ENCODE results near the gene SLC2A10. TPM values are rescaled to one million over a fixed set of nuclear protein-coding genes. Genes with fewer than 3 reads are reported as not detected.

The SLC2A10 gene
- total and polyA plus RNA-seq, 2 donors (not counting 3 experiments of a cell fraction or from before 2014, with no cell fraction given): 11.2 to 13.6 TPM

DNA sequence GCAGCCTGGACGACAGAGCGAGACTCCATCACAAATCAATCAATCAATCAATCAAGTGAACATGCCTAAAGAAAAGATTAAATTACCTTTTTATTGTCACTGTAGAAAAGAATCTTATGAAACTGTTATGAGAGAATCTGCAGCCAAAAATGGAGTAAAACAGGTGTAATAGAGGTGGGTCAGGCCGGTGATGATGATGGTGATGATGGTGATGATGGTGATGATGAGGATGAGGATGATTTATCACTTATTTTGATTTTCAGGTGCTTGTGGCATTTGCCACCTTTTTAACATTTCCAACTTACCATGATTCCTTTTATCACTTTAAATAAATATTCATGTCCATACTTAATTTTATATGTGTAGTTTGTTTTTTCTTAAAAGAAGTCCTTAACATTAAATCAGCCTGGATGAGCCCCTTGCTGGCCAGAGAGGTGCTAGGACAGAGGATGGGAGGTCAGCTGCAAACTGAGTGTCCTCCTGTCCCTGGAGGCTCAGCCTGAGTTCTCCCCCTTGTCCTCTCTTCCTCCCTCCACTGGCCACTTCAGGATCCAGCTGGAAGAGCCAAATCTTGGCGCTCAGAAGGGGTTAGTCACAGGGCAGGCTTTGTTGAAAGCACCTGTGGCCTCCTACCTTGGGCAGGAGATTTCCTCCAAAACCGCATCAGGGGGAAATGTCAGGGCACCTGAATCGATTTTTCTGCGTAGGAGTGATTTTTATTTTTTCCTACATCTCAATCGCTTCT, 32.6 kb downstream of the SLC2A10 start:
- DNase-seq (ENCODE audit: low read depth, low spot score) (no peak), FAIRE-seq (no peak)
- no peaks in the 10 kb centered on the region for H3K4me1 ChIP-seq (ENCODE audit: control insufficient read depth, extremely low read depth, insufficient read depth, low read length)
- no peaks in the 10 kb centered on the region for H3K9me1 ChIP-seq (replicated peaks; ENCODE audit: control insufficient read depth, extremely low read depth, insufficient read depth, low read length)
- intact Hi-C loops (cut with micrococcal nuclease) (no loop called here), dilution Hi-C loops (cut with MboI; ENCODE audit: extremely low pct_ligation_motif_present, low sequenced_read_pairs) (no loop called here)
- no peak overlapping the region for H2AFZ ChIP-seq (ENCODE audit: low read depth, low read length)
- no peaks in the 10 kb centered on the region for H3K36me3 ChIP-seq (ENCODE audit: control insufficient read depth in 2 of 2, extremely low read depth in 1 of 2, insufficient read depth in 2 of 2, low read length in 2 of 2)
- H3K9ac ChIP-seq (replicated peaks; ENCODE audit: extremely low read depth, insufficient read depth, low read length): no peak overlapping the region
- no peak overlapping the region for H3K4me2 ChIP-seq (ENCODE audit: insufficient read depth, low read length)
- H3K79me2 ChIP-seq (ENCODE audit: control insufficient read depth, insufficient read depth, low read length): no peaks in the 10 kb centered on the region
- H3K27ac ChIP-seq (ENCODE audit: insufficient read depth, low read depth, low read length): no peak overlapping the region
- no peaks in the 10 kb centered on the region for H4K20me1 ChIP-seq (replicated peaks; ENCODE audit: control insufficient read depth, extremely low read depth, insufficient read depth, low read length)
- BruUV-seq (replicated peaks): no TSS peak
- ChIA-PET POLR2A (no interaction called here), CTCF (no interaction called here)
- H3K27me3 ChIP-seq (ENCODE audit: control insufficient read depth in 2 of 2, insufficient read depth in 2 of 2, low read length in 2 of 2): peaks cover 2 to 5% of the 10 kb centered on the region in 2 experiments
- H3K9me3 ChIP-seq (replicated peaks; ENCODE audit: control insufficient read depth, insufficient read depth, low read length): no peaks in the 10 kb centered on the region
- TF ChIP-seq, protein P1, sequence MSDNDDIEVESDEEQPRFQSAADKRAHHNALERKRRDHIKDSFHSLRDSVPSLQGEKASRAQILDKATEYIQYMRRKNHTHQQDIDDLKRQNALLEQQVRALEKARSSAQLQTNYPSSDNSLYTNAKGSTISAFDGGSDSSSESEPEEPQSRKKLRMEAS (IDR thresholded peaks at IDR 0.05; ENCODE audit: insufficient read depth, insufficient read length): no peak
- TF ChIP-seq POLR2A (IDR thresholded peaks at IDR 0.05; ENCODE audit: low read depth, low read length) (no peak), GATA2 (IDR thresholded peaks at IDR 0.05; ENCODE audit: insufficient read depth, insufficient read length, low read depth, low read length) (no peak), EZH2 (IDR thresholded peaks at IDR 0.05; ENCODE audit: borderline replicate concordance, low read depth, low read length, severe bottlenecking) (no peak), MYC (IDR thresholded peaks at IDR 0.05; ENCODE audit: low read depth, low read length) (no peak)
- no peak overlapping the region for H3K4me3 ChIP-seq (replicated peaks in 1 of 3; ENCODE audit: insufficient read depth in 1 of 3, low read depth in 1 of 3, low read length in 3 of 3)

DNA sequence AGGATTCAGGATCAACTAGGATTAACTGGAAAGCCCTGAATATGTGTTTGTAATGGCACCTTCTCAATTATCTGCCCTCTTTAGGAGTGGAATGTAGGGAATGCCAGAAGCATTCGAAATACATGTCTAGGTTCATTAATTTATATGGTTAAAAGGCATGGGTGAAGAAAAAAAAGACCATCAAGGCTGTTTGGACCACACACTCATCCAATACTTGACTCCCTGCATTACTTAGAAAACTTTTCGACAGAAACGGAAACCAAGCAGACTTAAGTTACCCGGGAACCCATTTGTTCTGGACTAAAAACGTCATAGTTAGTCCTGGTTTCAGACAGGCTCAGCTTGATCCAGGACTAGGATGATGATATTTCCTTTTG, 33.2 kb downstream of the SLC2A10 start:
- CTCF ChIA-PET: no interaction called here

More for the DNA sequence above, 33.2 kb downstream of the SLC2A10 start:
- Histone ChIP-seq H3K9me1 (replicated peaks; ENCODE audit: control insufficient read depth, extremely low read depth, insufficient read depth, low read length) (no peaks in the 10 kb centered on the region), H3K4me2 (ENCODE audit: insufficient read depth, low read length) (no peak overlapping the region), H3K9ac (replicated peaks; ENCODE audit: extremely low read depth, insufficient read depth, low read length) (no peak overlapping the region), H2AFZ (ENCODE audit: low read depth, low read length) (no peak overlapping the region), H3K36me3 (ENCODE audit: control insufficient read depth in 2 of 2, extremely low read depth in 1 of 2, insufficient read depth in 2 of 2, low read length in 2 of 2) (no peaks in the 10 kb centered on the region), H3K4me3 (replicated peaks in 1 of 3; ENCODE audit: insufficient read depth in 1 of 3, low read depth in 1 of 3, low read length in 3 of 3) (no peak overlapping the region), H3K27ac (ENCODE audit: insufficient read depth, low read depth, low read length) (no peak overlapping the region), H3K79me2 (ENCODE audit: control insufficient read depth, insufficient read depth, low read length) (no peaks in the 10 kb centered on the region), H4K20me1 (replicated peaks; ENCODE audit: control insufficient read depth, extremely low read depth, insufficient read depth, low read length) (no peaks in the 10 kb centered on the region), H3K4me1 (ENCODE audit: control insufficient read depth, extremely low read depth, insufficient read depth, low read length) (no peaks in the 10 kb centered on the region), H3K9me3 (replicated peaks; ENCODE audit: control insufficient read depth, insufficient read depth, low read length) (no peaks in the 10 kb centered on the region), H3K27me3 (ENCODE audit: control insufficient read depth in 2 of 2, insufficient read depth in 2 of 2, low read length in 2 of 2) (peaks cover 3 to 6% of the 10 kb centered on the region in 2 experiments)
- POLR2A ChIA-PET: no interaction called here
- BruUV-seq (replicated peaks): no TSS peak
- FAIRE-seq: no peak
- DNase-seq (ENCODE audit: low read depth, low spot score): no peak
- dilution Hi-C loops (cut with MboI; ENCODE audit: extremely low pct_ligation_motif_present, low sequenced_read_pairs): no loop called here
- TF ChIP-seq POLR2AphosphoS5 (IDR thresholded peaks at IDR 0.05; ENCODE audit: insufficient read depth, low read depth, low read length) (no peak), MYC (IDR thresholded peaks at IDR 0.05; ENCODE audit: low read depth, low read length) (no peak), FOS (IDR thresholded peaks at IDR 0.05; ENCODE audit: borderline replicate concordance, insufficient read depth, low read length) (no peak), EZH2 (IDR thresholded peaks at IDR 0.05; ENCODE audit: borderline replicate concordance, low read depth, low read length, severe bottlenecking) (no peak), CTCF (IDR thresholded peaks at IDR 0.05; ENCODE audit: extremely low read depth in 1 of 2, insufficient read depth in 1 of 2, low read depth in 1 of 2, low read length in 2 of 2) (no peak), JUN (IDR thresholded peaks at IDR 0.05; ENCODE audit: borderline replicate concordance, insufficient read depth, insufficient read length, low read depth) (no peak), POLR2A (IDR thresholded peaks at IDR 0.05; ENCODE audit: low read depth, low read length) (no peak), GATA2 (IDR thresholded peaks at IDR 0.05; ENCODE audit: insufficient read depth, insufficient read length, low read depth, low read length) (no peak)
- TF ChIP-seq, protein P1 (IDR thresholded peaks at IDR 0.05; ENCODE audit: insufficient read depth, insufficient read length): no peak
- intact Hi-C loops (cut with micrococcal nuclease): no loop called here

Measured in endothelial cell of umbilical vein (primary cell).